GM18907 (cell line): ENCODE measurements around the gene GNB1L.

Experiments
- ATAC-seq: cut with Tn5 transposase; IDR thresholded peaks from one replicate; pipeline ENCODE4 v1.9.1; 2021; ENCODE audit warnings: mild to moderate bottlenecking, moderate library complexity; ENCODE audit not compliant: unreplicated experiment

Gene GNB1L

GRCh38 chr22:19825904-19826618, 28.6 kb downstream of the GNB1L start:
- no peak for ATAC-seq

GRCh38 chr22:19824926-19825339, 29.7 kb downstream of the GNB1L start:
- ATAC-seq: no peak

GRCh38 chr22:19824212-19824925, 30.3 kb downstream of the GNB1L start:
- ATAC-seq: no peak

GRCh38 chr22:19823902-19824211, 30.8 kb downstream of the GNB1L start:
- ATAC-seq: no peak

GRCh38 chr22:19823191-19823901, 31.3 kb downstream of the GNB1L start:
- no peak for ATAC-seq

GRCh38 chr22:19822301-19823117, 32.2 kb downstream of the GNB1L start:
- no peak for ATAC-seq

GRCh38 chr22:19821523-19822300, 33.0 kb downstream of the GNB1L start:
- no peak for ATAC-seq

- ATAC-seq: no peak
Measured at GRCh38 chr22:19820880-19821522, 33.7 kb downstream of the GNB1L start.

- ATAC-seq: no peak
Measured at GRCh38 chr22:19819911-19820879, 34.5 kb downstream of the GNB1L start.

- ATAC-seq: no peak
Measured at GRCh38 chr22:19819208-19819910, 35.3 kb downstream of the GNB1L start.

- ATAC-seq: no peak
Measured at GRCh38 chr22:19818324-19819207, 36.1 kb downstream of the GNB1L start.

- ATAC-seq: no peak
Measured at GRCh38 chr22:19816372-19817119, 38.1 kb downstream of the GNB1L start.

- no peak for ATAC-seq
Measured at GRCh38 chr22:19815823-19816290, 38.8 kb downstream of the GNB1L start.

GRCh38 chr22:19815093-19815822, 39.4 kb downstream of the GNB1L start:
- ATAC-seq: no peak

GRCh38 chr22:19814428-19814827, 40.2 kb downstream of the GNB1L start:
- no peak for ATAC-seq

- ATAC-seq: no peak
Measured at GRCh38 chr22:19812910-19813309, 41.8 kb downstream of the GNB1L start.
